ENCODE data around the gene TPSG1. TPM values are rescaled to one million over a fixed set of nuclear protein-coding genes. Genes with fewer than 3 reads are reported as not detected.

TPSG1 gene
- total RNA-seq, 4 donors from 2014 or later, result 1.5 TPM; not detected in 3

DNA sequence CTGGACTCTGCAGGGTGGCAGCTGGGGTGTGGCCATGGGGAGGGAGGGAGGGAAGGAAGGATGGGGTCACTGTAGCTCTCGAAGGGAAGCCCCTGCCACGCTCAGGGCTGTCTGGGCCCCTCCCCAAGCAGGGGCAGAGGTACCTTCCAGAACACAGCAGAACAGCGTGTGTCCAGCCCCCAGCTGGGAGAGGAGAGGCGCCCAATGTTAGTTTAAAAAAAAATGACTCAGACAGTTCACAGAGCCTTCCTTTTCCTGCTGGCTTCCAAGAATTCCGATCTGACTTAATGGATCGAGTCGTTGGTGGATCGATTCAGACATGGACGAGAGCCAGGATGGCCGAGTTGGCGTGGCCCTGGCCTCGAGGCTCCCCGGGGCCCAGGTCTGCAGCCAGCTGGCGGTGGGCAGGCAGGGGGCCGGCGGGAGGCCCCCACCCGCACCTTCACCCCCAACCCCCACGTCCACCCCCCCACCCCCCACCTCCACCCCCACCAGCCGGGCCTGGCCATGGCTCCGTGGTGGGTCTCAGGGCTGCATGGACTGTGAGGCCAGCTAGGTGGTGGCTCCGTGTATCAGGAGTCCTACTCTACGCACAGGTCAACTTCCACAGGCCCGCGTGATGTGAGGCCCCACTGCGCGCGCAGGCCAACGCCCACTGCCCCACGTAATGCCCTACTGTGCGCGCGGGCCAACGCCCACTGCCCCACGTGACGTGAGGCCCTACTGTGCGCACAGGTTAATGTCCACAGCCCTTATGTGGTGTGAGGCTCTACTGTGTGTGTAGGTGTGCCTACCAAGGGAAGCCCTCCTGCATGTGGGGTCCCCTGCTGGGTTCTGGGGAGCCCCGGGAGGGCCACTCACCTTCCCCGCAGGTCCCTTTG lies 50.4 kb downstream of the TPSG1 start:
- H3K4me1 ChIP-seq, result peaks cover 7 to 20% of the 10 kb centered on the region in 2 donors
- TF ChIP-seq, protein P1, sequence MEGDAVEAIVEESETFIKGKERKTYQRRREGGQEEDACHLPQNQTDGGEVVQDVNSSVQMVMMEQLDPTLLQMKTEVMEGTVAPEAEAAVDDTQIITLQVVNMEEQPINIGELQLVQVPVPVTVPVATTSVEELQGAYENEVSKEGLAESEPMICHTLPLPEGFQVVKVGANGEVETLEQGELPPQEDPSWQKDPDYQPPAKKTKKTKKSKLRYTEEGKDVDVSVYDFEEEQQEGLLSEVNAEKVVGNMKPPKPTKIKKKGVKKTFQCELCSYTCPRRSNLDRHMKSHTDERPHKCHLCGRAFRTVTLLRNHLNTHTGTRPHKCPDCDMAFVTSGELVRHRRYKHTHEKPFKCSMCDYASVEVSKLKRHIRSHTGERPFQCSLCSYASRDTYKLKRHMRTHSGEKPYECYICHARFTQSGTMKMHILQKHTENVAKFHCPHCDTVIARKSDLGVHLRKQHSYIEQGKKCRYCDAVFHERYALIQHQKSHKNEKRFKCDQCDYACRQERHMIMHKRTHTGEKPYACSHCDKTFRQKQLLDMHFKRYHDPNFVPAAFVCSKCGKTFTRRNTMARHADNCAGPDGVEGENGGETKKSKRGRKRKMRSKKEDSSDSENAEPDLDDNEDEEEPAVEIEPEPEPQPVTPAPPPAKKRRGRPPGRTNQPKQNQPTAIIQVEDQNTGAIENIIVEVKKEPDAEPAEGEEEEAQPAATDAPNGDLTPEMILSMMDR (IDR thresholded peaks at IDR 0.05), result no peak
- TF ChIP-seq POLR2A (IDR thresholded peaks at IDR 0.05), result no peak
- no peak for DNase-seq
- no peaks in the 10 kb centered on the region for H3K36me3 ChIP-seq
- intact Hi-C loops (cut with DNase I; ENCODE audit: low total_unique reads), result no loop called here
- H3K4me3 ChIP-seq, result no peak overlapping the region
- no peaks in the 10 kb centered on the region for H3K27me3 ChIP-seq
- H3K27ac ChIP-seq, result peak overlapping the region; percentile 38 to 46
- no peaks in the 10 kb centered on the region for H3K9me3 ChIP-seq

DNA sequence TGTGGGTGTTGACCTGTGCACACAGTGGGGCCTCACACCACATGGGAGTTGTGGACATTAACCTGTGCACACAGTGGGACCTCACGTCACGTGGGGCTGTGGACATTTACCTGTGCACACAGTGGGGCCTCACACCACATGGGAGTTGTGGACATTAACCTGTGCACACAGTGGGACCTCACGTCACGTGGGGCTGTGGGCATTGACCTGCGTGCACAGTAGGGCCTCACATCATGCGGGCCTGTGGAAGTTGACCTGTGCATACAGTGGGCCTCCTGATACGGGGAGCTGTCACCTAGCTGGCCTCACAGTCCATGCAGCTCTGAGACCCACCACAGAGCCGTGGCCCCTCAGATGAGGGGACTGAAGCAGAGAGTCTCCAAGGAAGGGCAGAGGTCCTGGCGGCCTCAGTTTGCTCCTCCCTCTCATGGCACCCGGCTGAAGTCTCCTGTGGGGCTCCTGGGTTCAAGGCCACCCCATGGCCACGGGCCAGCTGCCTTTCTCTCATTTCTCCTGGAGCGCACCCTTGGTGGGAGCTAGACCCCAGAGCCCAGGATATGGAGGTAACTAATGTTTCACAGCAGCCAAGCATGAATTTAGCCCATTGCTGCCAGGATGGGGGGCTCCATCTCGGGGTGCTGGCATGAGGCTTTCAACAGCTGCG lies 51.1 kb downstream of the TPSG1 start:
- Histone ChIP-seq H3K9me3 (no peaks in the 10 kb centered on the region), H3K27ac (peak overlapping the region; percentile 38 to 97), H3K4me1 (peaks cover 7 to 20% of the 10 kb centered on the region in 2 donors), H3K4me3 (no peak overlapping the region), H3K36me3 (no peaks in the 10 kb centered on the region), H3K27me3 (no peaks in the 10 kb centered on the region)
- TF ChIP-seq, protein P1 (IDR thresholded peaks at IDR 0.05), result no peak
- no peak for TF ChIP-seq POLR2A (IDR thresholded peaks at IDR 0.05)
- DNase-seq, result no peak
- intact Hi-C loops (cut with DNase I; ENCODE audit: low total_unique reads), result no loop called here

DNA sequence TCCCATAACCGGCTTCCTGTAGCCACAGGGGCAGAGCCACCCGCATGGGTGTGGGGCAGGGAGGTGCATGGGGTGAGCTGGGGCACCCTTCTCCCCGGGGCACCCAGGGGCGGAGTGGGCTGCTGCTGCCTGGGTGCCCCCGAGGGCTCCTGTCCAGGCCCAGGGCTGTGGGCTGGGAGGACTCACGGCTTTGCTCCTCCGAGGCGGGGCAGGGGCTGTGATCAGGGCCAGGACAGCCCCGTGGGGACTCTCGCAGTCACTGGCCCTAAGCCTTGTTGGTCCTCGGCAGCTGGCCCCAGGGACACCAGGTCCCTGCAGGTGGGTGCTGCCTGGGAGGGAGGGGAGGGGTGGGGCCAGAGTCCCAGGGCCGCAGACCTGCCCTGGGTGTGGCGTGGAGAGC lies 52.4 kb downstream of the TPSG1 start:
- H3K36me3 ChIP-seq, result no peaks in the 10 kb centered on the region
- H3K27me3 ChIP-seq, result no peaks in the 10 kb centered on the region
- no peak overlapping the region for H3K4me3 ChIP-seq
- peak overlapping the region; percentile 83 to 97 for H3K27ac ChIP-seq
- intact Hi-C loops (cut with DNase I; ENCODE audit: low total_unique reads), result no loop called here
- no peak for TF ChIP-seq POLR2A (IDR thresholded peaks at IDR 0.05)
- H3K4me1 ChIP-seq, result peaks cover 11 to 27% of the 10 kb centered on the region in 2 donors
- no peaks in the 10 kb centered on the region for H3K9me3 ChIP-seq
- DNase-seq, result no peak

DNA sequence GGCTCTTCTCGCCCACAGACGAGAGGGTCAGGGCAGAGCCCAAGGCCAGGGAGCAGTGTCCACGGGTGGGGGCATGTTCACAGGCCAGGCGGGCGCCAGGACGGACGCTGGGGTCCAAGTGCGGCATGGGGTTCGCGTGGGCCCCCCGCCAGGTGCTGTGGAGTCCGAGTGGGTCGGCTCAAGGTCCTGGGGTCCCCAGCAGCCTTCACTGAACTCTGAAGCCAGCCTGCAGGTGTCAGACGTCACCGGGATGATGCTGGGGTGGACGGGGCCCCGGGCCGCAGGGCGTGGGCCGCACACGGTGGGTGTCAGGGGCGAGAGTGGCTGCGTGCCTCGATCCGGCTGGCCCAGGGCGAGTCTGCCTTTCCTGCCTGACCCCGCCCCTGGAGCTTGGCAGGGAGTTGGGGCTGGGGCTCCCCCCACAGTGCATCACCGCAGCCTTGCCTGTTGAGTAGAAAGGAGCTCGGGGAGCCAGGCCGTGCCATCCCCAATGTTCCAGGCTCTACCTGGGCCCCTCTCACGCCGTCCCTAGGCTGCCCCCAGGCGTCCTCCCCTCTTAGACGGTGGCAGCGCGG lies 53.1 kb downstream of the TPSG1 start:
- Histone ChIP-seq H3K27me3 (no peaks in the 10 kb centered on the region), H3K4me1 (peaks cover 11 to 29% of the 10 kb centered on the region in 2 donors), H3K27ac (peak overlapping the region; percentile 83 to 97), H3K9me3 (no peaks in the 10 kb centered on the region), H3K36me3 (no peaks in the 10 kb centered on the region), H3K4me3 (no peak overlapping the region)
- intact Hi-C loops (cut with DNase I; ENCODE audit: low total_unique reads), result no loop called here
- TF ChIP-seq POLR2A (IDR thresholded peaks at IDR 0.05), result no peak
- TF ChIP-seq, protein P1 (IDR thresholded peaks at IDR 0.05), result no peak
- peak in 1 of 2 donors; percentile 65 for DNase-seq

Other genes with a start within 250 kb of the TPSG1 start
- 1 to 10 TPM in 2 of 4 donors, under 1 TPM in 1, not detected in 1; under 0.01 to 6.4 (median 1.1) TPM for gene SOX8, start 243.5 kb downstream of the TPSG1 start, total RNA-seq
- gene SSTR5, start 152.5 kb downstream of the TPSG1 start, total RNA-seq, result not detected
- gene C1QTNF8, start 129.0 kb downstream of the TPSG1 start, total RNA-seq, result not detected
- 10 to 100 TPM in 3 of 4 donors, 1 to 10 TPM in 1; 6.8 to 94.5 (median 27.6) TPM for gene CACNA1H, start 72.2 kb downstream of the TPSG1 start, total RNA-seq
- gene TPSB2, start 4.9 kb upstream of the TPSG1 start, total RNA-seq, result 100 to 1,000 TPM in 1 of 4 donors, 10 to 100 TPM in 2, 1 to 10 TPM in 1; 4.1 to 108 (median 29.0) TPM
- 10 to 100 TPM in 3 of 4 donors, 1 to 10 TPM in 1; 3.9 to 96.2 (median 14.2) TPM for gene TPSAB1, start 15.4 kb upstream of the TPSG1 start, total RNA-seq
- 1 to 10 TPM in 1 of 4 donors, under 1 TPM in 1, not detected in 2; 0.52 to 2.8 TPM for gene TPSD1, start 30.8 kb upstream of the TPSG1 start, total RNA-seq
- gene UBE2I, start 84.4 kb upstream of the TPSG1 start, total RNA-seq, result 100 to 1,000 TPM in 1 of 4 donors, 10 to 100 TPM in 3; 25.9 to 133 (median 63.0) TPM
- gene BAIAP3, start 108.4 kb upstream of the TPSG1 start, total RNA-seq, result 1 to 10 TPM in 3 of 4 donors, under 1 TPM in 1; 0.59 to 5.5 (median 3.5) TPM
- gene TSR3, start 126.6 kb upstream of the TPSG1 start, total RNA-seq, result 100 to 1,000 TPM in 1 of 4 donors, 10 to 100 TPM in 3; 15.9 to 101 (median 30.8) TPM
- 10 to 100 TPM; 28.4 to 95.9 (median 48.6) TPM for gene GNPTG, start 126.7 kb upstream of the TPSG1 start, total RNA-seq
- gene UNKL, start 189.4 kb upstream of the TPSG1 start, total RNA-seq, result 10 to 100 TPM; 13.5 to 63.3 (median 27.6) TPM
- gene UQCC4, start 195.5 kb upstream of the TPSG1 start, total RNA-seq, result 10 to 100 TPM in 3 of 4 donors, 1 to 10 TPM in 1; 8.0 to 90.2 (median 21.4) TPM
- gene PERCC1, start 205.8 kb upstream of the TPSG1 start, total RNA-seq, result not detected
- 1 to 10 TPM in 1 of 4 donors, under 1 TPM in 2, not detected in 1; 0.48 to 5.3 (median 0.51) TPM for gene CCDC154, start 219.3 kb upstream of the TPSG1 start, total RNA-seq
- 100 to 1,000 TPM in 1 of 4 donors, 10 to 100 TPM in 3; 21.5 to 145 (median 57.2) TPM for gene CLCN7, start 249.8 kb upstream of the TPSG1 start, total RNA-seq

Data from uterus (tissue), 4 donors.